Esophagus muscularis mucosa (tissue), 4 donors: ENCODE data around the gene ARHGAP40. TPM values are rescaled to one million over a fixed set of nuclear protein-coding genes. Genes with fewer than 3 reads are reported as not detected.

ENCODE experiments used
- DNase-seq: peaks from one replicate; pipeline ENCODE4 v3.0.0-alpha.2; 2017; ENCODE audit errors: extremely low spot score
- H3K27ac ChIP-seq, 4 donors: fragments of 200-600 bp; sonication (generic); replicated peaks in 1 of 4; 1 replicate in 3 of 4; 2 replicates in 1 of 4; pipeline ENCODE4 v1.5.1; 2016 to 2019; ENCODE audit warnings: mild to moderate bottlenecking in 1 of 4
- H3K27me3 ChIP-seq, 4 donors: fragments of 200-600 bp; sonication (generic); one replicate each; pipeline versions ENCODE4 v1.5.1 to v1.6.0; 2016 to 2019
- H3K36me3 ChIP-seq, 4 donors: fragments of 200-600 bp; sonication (generic); one replicate each; pipeline ENCODE4 v1.5.1; 2016 to 2019
- H3K4me1 ChIP-seq, 4 donors: fragments of 200-600 bp; sonication (generic); one replicate each; pipeline ENCODE4 v1.5.1; 2016 to 2019
- H3K4me3 ChIP-seq, 4 donors: fragments of 200-600 bp; sonication (generic); 1 replicate in 2 of 4; 2 replicates in 2 of 4; pipeline ENCODE4 v1.5.1; 2016 to 2019; ENCODE audit warnings: mild to moderate bottlenecking in 4 of 4, moderate library complexity in 1 of 4
- H3K9me3 ChIP-seq, 4 donors: fragments of 200-600 bp; sonication (generic); 1 replicate in 3 of 4; 2 replicates in 1 of 4; pipeline ENCODE4 v1.5.1; 2016 to 2019
- EP300 ChIP-seq: sonication (generic); formaldehyde crosslinking; IDR thresholded peaks from one replicate; pipeline ENCODE4 v1.6.1; 2017; ENCODE audit warnings: antibody characterized with exemption
- POLR2A ChIP-seq: fragments of 450-650 bp; IDR thresholded peaks from one replicate; pipeline ENCODE4 v1.6.1; 2017; ENCODE audit warnings: antibody characterized with exemption, moderate library complexity, mild to moderate bottlenecking, low read depth
- POLR2AphosphoS5 ChIP-seq, 2 donors: sonication (generic); formaldehyde crosslinking; IDR thresholded peaks; one replicate each; pipeline ENCODE4 v1.6.1; 2017; ENCODE audit warnings: antibody characterized with exemption in 2 of 2
- WGBS: methylation state at CpG from one replicate; pipeline ENCODE4 v1.1.5; 2018; 5-methylcytosine and 5-hydroxymethylcytosine counted together
- intact Hi-C: fragments of 100-400 bp; cut with DNase I; formaldehyde crosslinking; loops from one replicate; pipeline ENCODE4 v1.15.1; 2023
- total RNA-seq, 4 donors: library from RNA; depleted of rRNA; stranded (reverse); fragments of >200 nt; gene quantifications; one replicate each; pipeline versions ENCODE4 v1.1.0 to v1.2.1, GENCODE V29; 2016
- TF ChIP-seq, protein P1 (sequence below), 3 experiments: fragments of 200-600 bp in 2 of 3; fragments of 450-650 bp in 1 of 3; sonication (generic) in 2 of 3; IDR thresholded peaks; one replicate each; pipeline ENCODE4 v1.5.1; 2017 to 2019; ENCODE audit warnings: antibody characterized with exemption in 3 of 3, mild to moderate bottlenecking in 2 of 3, moderate library complexity in 1 of 3

ARHGAP40 gene
- total RNA-seq, 4 donors from 2014 or later: 0.42 TPM; not detected in 3

DNA sequence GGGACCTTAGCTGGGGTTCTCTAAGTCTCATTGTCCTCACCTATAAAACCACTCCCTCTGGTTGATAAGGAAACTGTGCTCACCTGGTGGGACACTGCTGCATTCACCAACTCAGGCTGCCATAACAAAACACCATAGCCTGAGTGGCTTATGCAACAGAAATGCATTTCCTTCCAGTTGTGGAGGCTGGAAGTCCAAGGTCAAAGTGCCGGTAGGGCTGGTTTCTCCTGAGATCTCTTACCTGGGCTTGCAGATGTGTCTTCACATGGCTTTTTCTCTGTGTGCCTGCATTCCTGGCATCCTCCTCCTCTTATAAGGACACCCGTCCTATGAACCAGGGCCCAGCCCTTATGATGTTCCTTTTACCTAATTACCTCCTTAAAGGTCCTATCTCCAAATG is 62.7 kb downstream of the ARHGAP40 start:
- TF ChIP-seq, protein P1, sequence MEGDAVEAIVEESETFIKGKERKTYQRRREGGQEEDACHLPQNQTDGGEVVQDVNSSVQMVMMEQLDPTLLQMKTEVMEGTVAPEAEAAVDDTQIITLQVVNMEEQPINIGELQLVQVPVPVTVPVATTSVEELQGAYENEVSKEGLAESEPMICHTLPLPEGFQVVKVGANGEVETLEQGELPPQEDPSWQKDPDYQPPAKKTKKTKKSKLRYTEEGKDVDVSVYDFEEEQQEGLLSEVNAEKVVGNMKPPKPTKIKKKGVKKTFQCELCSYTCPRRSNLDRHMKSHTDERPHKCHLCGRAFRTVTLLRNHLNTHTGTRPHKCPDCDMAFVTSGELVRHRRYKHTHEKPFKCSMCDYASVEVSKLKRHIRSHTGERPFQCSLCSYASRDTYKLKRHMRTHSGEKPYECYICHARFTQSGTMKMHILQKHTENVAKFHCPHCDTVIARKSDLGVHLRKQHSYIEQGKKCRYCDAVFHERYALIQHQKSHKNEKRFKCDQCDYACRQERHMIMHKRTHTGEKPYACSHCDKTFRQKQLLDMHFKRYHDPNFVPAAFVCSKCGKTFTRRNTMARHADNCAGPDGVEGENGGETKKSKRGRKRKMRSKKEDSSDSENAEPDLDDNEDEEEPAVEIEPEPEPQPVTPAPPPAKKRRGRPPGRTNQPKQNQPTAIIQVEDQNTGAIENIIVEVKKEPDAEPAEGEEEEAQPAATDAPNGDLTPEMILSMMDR (IDR thresholded peaks at IDR 0.05): no peak
- TF ChIP-seq POLR2A (no peak), POLR2AphosphoS5 (IDR thresholded peaks at IDR 0.05) (no peak), EP300 (no peak)
- Histone ChIP-seq H3K4me3 (no peak overlapping the region), H3K27ac (no peak overlapping the region), H3K36me3 (no peaks in the 10 kb centered on the region), H3K4me1 (peaks cover 0 to 17% (median 0%) of the 10 kb centered on the region in 4 donors), H3K27me3 (peaks cover 0 to 53% (median 0%) of the 10 kb centered on the region in 4 donors), H3K9me3 (peaks cover 0 to 7% (median 2%) of the 10 kb centered on the region in 4 donors)
- intact Hi-C loops: no loop called here
- no peak for DNase-seq
- WGBS: 83% methylated on average over 2 of the region's 2 CpGs

DNA sequence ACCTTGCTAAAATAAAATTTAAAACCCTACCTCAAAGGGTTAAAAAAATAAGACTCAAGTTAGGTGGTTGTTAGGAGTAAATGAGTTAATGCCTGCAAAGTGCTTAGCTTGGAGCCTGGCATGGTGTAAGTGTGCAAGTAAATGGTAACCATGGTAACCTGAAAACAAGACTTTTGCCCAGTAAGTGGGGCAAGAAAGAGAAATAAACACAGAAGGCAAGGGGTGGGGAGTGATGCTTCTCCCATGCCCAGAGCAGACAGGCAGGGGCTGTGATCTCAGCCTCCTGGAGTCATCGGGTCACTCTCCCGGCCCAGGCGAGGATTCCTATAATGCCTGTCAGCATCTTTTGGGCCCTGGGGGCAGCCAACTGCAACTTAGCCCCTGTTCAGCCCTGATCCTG is 63.5 kb downstream of the ARHGAP40 start:
- DNase-seq: no peak
- Histone ChIP-seq H3K4me3 (no peak overlapping the region), H3K27me3 (peaks cover 0 to 59% (median 0%) of the 10 kb centered on the region in 4 donors), H3K9me3 (peaks cover 0 to 7% (median 2%) of the 10 kb centered on the region in 4 donors), H3K27ac (no peak overlapping the region), H3K36me3 (no peaks in the 10 kb centered on the region), H3K4me1 (peaks cover 0 to 17% (median 0%) of the 10 kb centered on the region in 4 donors)
- intact Hi-C loops: no loop called here
- WGBS: 25% methylated on average over 3 of the region's 3 CpGs
- TF ChIP-seq POLR2A: no peak
- no peak for TF ChIP-seq POLR2AphosphoS5 (IDR thresholded peaks at IDR 0.05)
- no peak for TF ChIP-seq EP300
- TF ChIP-seq, protein P1 (IDR thresholded peaks at IDR 0.05): no peak

DNA sequence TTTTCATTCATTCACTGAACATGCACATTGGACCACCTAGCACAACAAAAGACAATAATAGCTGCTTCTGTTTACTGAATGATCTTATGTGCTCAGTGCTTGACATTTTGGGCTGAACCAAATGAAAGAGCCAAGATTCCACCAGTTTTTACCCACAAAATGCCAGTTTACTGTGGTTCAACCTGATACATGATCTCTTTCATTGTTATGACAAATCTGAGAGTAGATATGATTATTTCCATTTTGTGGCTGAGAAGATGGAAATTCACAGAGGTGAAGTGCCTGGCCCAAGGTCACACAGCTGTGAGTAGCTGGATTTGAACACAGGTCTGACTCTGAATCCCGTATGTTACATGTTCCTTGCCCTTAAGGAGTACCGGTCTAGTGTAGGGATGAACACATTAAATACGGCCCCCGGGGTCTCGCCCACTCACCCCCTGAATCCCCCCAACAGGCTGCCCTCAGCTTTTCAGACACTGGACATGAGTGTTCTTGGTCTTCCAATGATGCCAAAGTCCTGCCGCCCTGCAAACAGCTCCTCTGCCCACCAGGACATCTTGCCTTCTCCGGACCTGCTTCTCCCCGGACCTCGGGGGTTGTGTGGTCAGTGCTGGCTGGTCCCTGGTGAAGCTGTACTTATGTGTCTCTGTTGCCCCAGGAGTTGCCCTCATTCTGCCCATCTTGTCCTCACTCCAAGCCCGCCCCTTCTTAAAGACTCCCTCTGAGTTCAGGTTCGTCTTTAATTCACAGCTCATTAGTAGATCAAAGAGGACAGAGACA is 64.1 kb downstream of the ARHGAP40 start:
- Histone ChIP-seq H3K27ac (no peak overlapping the region), H3K4me1 (peaks cover 0 to 17% (median 0%) of the 10 kb centered on the region in 4 donors), H3K9me3 (peaks cover 0 to 7% (median 2%) of the 10 kb centered on the region in 4 donors), H3K36me3 (no peaks in the 10 kb centered on the region), H3K27me3 (peaks cover 0 to 65% (median 0%) of the 10 kb centered on the region in 4 donors), H3K4me3 (no peak overlapping the region)
- intact Hi-C loops: no loop called here
- WGBS: 56% methylated on average over 9 of the region's 11 CpGs
- TF ChIP-seq POLR2A: no peak
- no peak for TF ChIP-seq EP300
- no peak for DNase-seq

DNA sequence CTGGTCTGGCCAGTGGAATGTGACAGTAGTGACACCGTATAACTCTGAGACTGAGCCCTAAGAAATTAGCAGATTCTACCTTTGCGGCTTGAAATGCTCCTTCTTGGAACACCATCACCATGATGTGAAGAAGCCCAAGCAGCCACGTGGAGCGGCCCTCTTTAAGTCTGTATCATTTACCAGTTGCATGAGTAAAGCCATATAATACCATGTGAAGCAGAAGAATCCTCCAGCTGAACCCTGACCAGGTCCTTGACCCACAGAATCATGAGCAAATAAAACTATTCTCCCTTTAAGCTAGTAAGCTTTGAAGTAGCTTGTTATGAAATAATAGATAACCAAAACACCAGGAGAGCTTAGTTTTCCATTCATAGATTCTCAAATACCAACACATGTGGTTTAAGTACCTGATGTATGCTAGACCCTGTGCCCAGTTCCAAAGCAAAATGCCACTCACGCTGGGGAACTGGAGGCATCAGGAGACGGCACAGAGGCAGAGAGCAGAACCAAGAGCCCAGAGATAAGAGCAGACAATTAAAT is 65.9 kb downstream of the ARHGAP40 start:
- peaks cover 0 to 7% (median 2%) of the 10 kb centered on the region in 4 donors for H3K9me3 ChIP-seq
- TF ChIP-seq POLR2AphosphoS5 (IDR thresholded peaks at IDR 0.05) (no peak), POLR2A (no peak), EP300 (no peak)
- TF ChIP-seq, protein P1 (IDR thresholded peaks at IDR 0.05): no peak
- WGBS: 76% methylated on average over 6 of the region's 6 CpGs
- peaks cover 0 to 17% (median 0%) of the 10 kb centered on the region in 4 donors for H3K4me1 ChIP-seq
- peaks cover 0 to 81% (median 2%) of the 10 kb centered on the region in 4 donors for H3K27me3 ChIP-seq
- DNase-seq: no peak
- intact Hi-C loops: no loop called here
- no peak overlapping the region for H3K4me3 ChIP-seq
- no peaks in the 10 kb centered on the region for H3K36me3 ChIP-seq
- H3K27ac ChIP-seq: no peak overlapping the region

DNA sequence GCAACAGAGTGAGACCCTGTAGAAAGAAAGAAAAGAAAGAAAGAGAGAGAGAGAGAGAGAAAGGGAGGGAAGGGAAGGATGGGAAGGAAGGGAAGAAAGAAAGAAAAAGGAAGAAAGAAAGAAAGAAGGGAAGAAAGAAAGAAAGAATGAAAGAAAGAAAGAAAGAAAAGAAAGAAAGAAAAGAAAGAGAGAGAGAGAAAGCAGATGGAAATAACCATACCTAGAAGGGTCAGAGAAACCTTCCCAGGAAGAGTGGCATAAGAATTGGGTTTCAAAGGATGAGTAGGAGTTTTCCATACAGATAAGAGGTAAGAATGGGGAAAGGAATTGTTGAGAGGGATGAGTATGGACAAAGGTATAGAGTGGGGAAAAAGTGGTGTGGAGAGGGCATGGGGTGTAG is 68.1 kb downstream of the ARHGAP40 start:
- no peak overlapping the region for H3K4me3 ChIP-seq
- H3K27ac ChIP-seq: no peak overlapping the region
- no peaks in the 10 kb centered on the region for H3K9me3 ChIP-seq
- intact Hi-C loops: no loop called here
- H3K4me1 ChIP-seq: peaks cover 13 to 35% (median 14%) of the 10 kb centered on the region in 4 donors
- H3K36me3 ChIP-seq: no peaks in the 10 kb centered on the region
- no peak for DNase-seq
- H3K27me3 ChIP-seq: peaks cover 0 to 81% (median 12%) of the 10 kb centered on the region in 4 donors
- TF ChIP-seq POLR2A: no peak
- TF ChIP-seq, protein P1 (IDR thresholded peaks at IDR 0.05): no peak
- no peak for TF ChIP-seq POLR2AphosphoS5 (IDR thresholded peaks at IDR 0.05)
- no peak for TF ChIP-seq EP300
